H9 (cell line): ENCODE results near the gene TNS2. TPM values are rescaled to one million over a fixed set of nuclear protein-coding genes. Genes with fewer than 3 reads are reported as not detected.
"Not testable (repeated sequence)": the region's sequence is repeated elsewhere in the genome, so short reads cannot be mapped to it uniquely, and the experiment has no call there.

Source experiments
- DNase-seq: peaks from one replicate; pipeline ENCODE4 v3.0.0-alpha.2; 2017
- H2AFZ ChIP-seq: one replicate; pipeline ENCODE4 v1.6.1; 2013; ENCODE audit warnings: mild to moderate bottlenecking, low read length, control low read depth, moderate library complexity
- H2AK5ac ChIP-seq: 2 replicates; pipeline ENCODE4 v1.6.1; 2013; ENCODE audit warnings: low read length, control low read depth, mixed read lengths; ENCODE audit not compliant: insufficient read length
- H2BK120ac ChIP-seq: one replicate; pipeline ENCODE4 v1.6.1; 2013; ENCODE audit warnings: low read depth, mild to moderate bottlenecking, low read length, control low read depth, inconsistent platforms; ENCODE audit not compliant: poor library complexity, severe bottlenecking
- H2BK12ac ChIP-seq: 2 replicates; pipeline ENCODE4 v1.6.1; 2013; ENCODE audit warnings: low read length, control low read depth, mixed read lengths, low read depth; ENCODE audit not compliant: insufficient read length
- H2BK15ac ChIP-seq: 2 replicates; pipeline ENCODE4 v1.6.1; 2013; ENCODE audit warnings: low read depth, low read length, control low read depth
- H2BK20ac ChIP-seq: one replicate; pipeline ENCODE4 v1.6.1; 2013; ENCODE audit warnings: low read depth, mild to moderate bottlenecking, low read length, control low read depth, inconsistent platforms; ENCODE audit not compliant: poor library complexity, severe bottlenecking
- H2BK5ac ChIP-seq: 2 replicates; pipeline ENCODE4 v1.6.1; 2013; ENCODE audit warnings: low read length, control low read depth, mixed read lengths; ENCODE audit not compliant: insufficient read length
- H3K14ac ChIP-seq: 2 replicates; pipeline ENCODE4 v1.6.1; 2013; ENCODE audit warnings: low read length, control low read depth; ENCODE audit not compliant: insufficient read depth
- H3K18ac ChIP-seq: 2 replicates; pipeline ENCODE4 v1.6.1; 2013; ENCODE audit warnings: low read depth, mild to moderate bottlenecking, mixed read lengths, low read length, control low read depth; ENCODE audit not compliant: insufficient read length
- H3K23ac ChIP-seq: 2 replicates; pipeline ENCODE4 v1.6.1; 2013; ENCODE audit warnings: low read length, control low read depth, mixed read lengths, low read depth; ENCODE audit not compliant: insufficient read length
- H3K23me2 ChIP-seq: 2 replicates; pipeline ENCODE4 v1.6.1; 2013; ENCODE audit warnings: low read depth, mild to moderate bottlenecking, mixed read lengths, low read length, control low read depth; ENCODE audit not compliant: insufficient read length, poor library complexity, severe bottlenecking
- H3K27ac ChIP-seq: 2 replicates; pipeline ENCODE4 v1.5.1; 2013; ENCODE audit warnings: low read length, control low read depth, mixed read lengths, low read depth; ENCODE audit not compliant: insufficient read length
- H3K27me3 ChIP-seq: 2 replicates; pipeline ENCODE4 v1.6.1; 2013; ENCODE audit warnings: low read length, control low read depth, inconsistent platforms; ENCODE audit not compliant: insufficient read depth
- H3K4ac ChIP-seq: 2 replicates; pipeline ENCODE4 v1.6.1; 2013; ENCODE audit warnings: low read depth, mild to moderate bottlenecking, control low read depth, inconsistent platforms, low read length, moderate library complexity
- H3K4me1 ChIP-seq: 2 replicates; pipeline ENCODE4 v1.6.1; 2013; ENCODE audit warnings: low read length, control low read depth, inconsistent platforms; ENCODE audit not compliant: insufficient read depth
- H3K4me2 ChIP-seq: 2 replicates; pipeline ENCODE4 v1.6.1; 2013; ENCODE audit warnings: low read length, control low read depth, mixed read lengths; ENCODE audit not compliant: insufficient read length, insufficient read depth
- H3K56ac ChIP-seq: 2 replicates; pipeline ENCODE4 v1.6.1; 2013; ENCODE audit warnings: low read depth, mild to moderate bottlenecking, mixed read lengths, low read length, control low read depth; ENCODE audit not compliant: insufficient read length
- H3K79me1 ChIP-seq: 2 replicates; pipeline ENCODE4 v1.6.1; 2013; ENCODE audit warnings: low read depth, mild to moderate bottlenecking, moderate library complexity, low read length, control low read depth, inconsistent platforms; ENCODE audit not compliant: insufficient read depth, poor library complexity, severe bottlenecking
- H3K79me2 ChIP-seq: 2 replicates; pipeline ENCODE4 v1.6.1; 2013; ENCODE audit warnings: low read length, control low read depth, inconsistent platforms; ENCODE audit not compliant: insufficient read depth
- H3K9ac ChIP-seq: 2 replicates; pipeline ENCODE4 v1.6.1; 2013; ENCODE audit warnings: low read length, control low read depth, mixed read lengths; ENCODE audit not compliant: insufficient read length; ENCODE audit errors: extremely low read depth
- H3K9me3 ChIP-seq: one replicate; pipeline ENCODE4 v1.6.1; 2013; ENCODE audit warnings: low read depth, low read length, inconsistent platforms; ENCODE audit not compliant: control insufficient read depth
- H3T11ph ChIP-seq: one replicate; pipeline ENCODE4 v1.6.1; 2013; ENCODE audit warnings: mild to moderate bottlenecking, low read length, control low read depth, inconsistent platforms
- H4K20me1 ChIP-seq: one replicate; pipeline ENCODE4 v1.6.1; 2013; ENCODE audit not compliant: control insufficient read depth, insufficient read length, insufficient read depth
- H4K5ac ChIP-seq: 2 replicates; pipeline ENCODE4 v1.6.1; 2013; ENCODE audit warnings: low read depth, mild to moderate bottlenecking, mixed read lengths, low read length, control low read depth; ENCODE audit not compliant: insufficient read length
- H4K8ac ChIP-seq: replicated peaks from 2 replicates; pipeline ENCODE4 v1.6.1; 2013; ENCODE audit warnings: low read length, control low read depth, mixed read lengths, low read depth; ENCODE audit not compliant: insufficient read length
- H4K91ac ChIP-seq: 2 replicates; pipeline ENCODE4 v1.6.1; 2013; ENCODE audit warnings: low read depth, mild to moderate bottlenecking, moderate library complexity, mixed read lengths, low read length, control low read depth; ENCODE audit not compliant: insufficient read length
- H3K27ac Mint-ChIP-seq, 3 experiments: 2 replicates in 2 of 3; 3 replicates in 1 of 3; pipeline ENCODE4 v1.8.0; 2020 to 2021; ENCODE audit warnings: mixed read lengths in 3 of 3, mild to moderate bottlenecking in 1 of 3, moderate library complexity in 1 of 3
- H3K27me3 Mint-ChIP-seq: 2 replicates; pipeline ENCODE4 v1.8.0; 2021; ENCODE audit warnings: low read depth, mild to moderate bottlenecking, moderate library complexity, mixed read lengths
- H3K36me3 Mint-ChIP-seq, 3 experiments: 2 replicates in 2 of 3; 3 replicates in 1 of 3; pipeline ENCODE4 v1.8.0; 2020 to 2021; ENCODE audit warnings: low read depth in 3 of 3, mixed read lengths in 3 of 3; ENCODE audit not compliant: insufficient read depth in 1 of 3
- H3K4me1 Mint-ChIP-seq, 2 experiments: 2 replicates each; pipeline ENCODE4 v1.8.0; 2020; ENCODE audit warnings: mixed read lengths in 2 of 2
- H3K4me3 Mint-ChIP-seq, 2 experiments: 2 replicates in 1 of 2; 3 replicates in 1 of 2; pipeline ENCODE4 v1.8.0; 2020 to 2021; ENCODE audit warnings: mild to moderate bottlenecking in 2 of 2, mixed read lengths in 2 of 2, moderate library complexity in 1 of 2
- H3K9me3 Mint-ChIP-seq, 2 experiments: 2 replicates in 1 of 2; 3 replicates in 1 of 2; pipeline ENCODE4 v1.8.0; 2020; ENCODE audit warnings: mild to moderate bottlenecking in 2 of 2, mixed read lengths in 2 of 2, moderate library complexity in 1 of 2
- whole genome bisulfite sequencing: extraction: QIAGEN DNeasy Blood & Tissue Kit; methylation state at CpG from one replicate; pipeline ENCODE4 v1.1.7; 2013; ENCODE audit warnings: missing lambda C conversion rate, low lambda C conversion rate, mixed read lengths; ENCODE audit not compliant: insufficient read length; ENCODE audit errors: extremely low coverage; 5-methylcytosine and 5-hydroxymethylcytosine counted together
- total RNA-seq: library from RNA; stranded (reverse); gene quantifications from 2 replicates; pipeline ENCODE4 v1.2.1, GENCODE V29; 2021
- TF ChIP-seq, protein P1 (sequence below): fragments of 200-600 bp; sonication (generic); conservative IDR thresholded peaks from 3 replicates; pipeline ENCODE4 v1.8.0; 2021; ENCODE audit warnings: antibody characterized with exemption, mild to moderate bottlenecking

Gene TNS2
- total RNA-seq, 1 experiment from 2014 or later = 4.5 TPM

DNA sequence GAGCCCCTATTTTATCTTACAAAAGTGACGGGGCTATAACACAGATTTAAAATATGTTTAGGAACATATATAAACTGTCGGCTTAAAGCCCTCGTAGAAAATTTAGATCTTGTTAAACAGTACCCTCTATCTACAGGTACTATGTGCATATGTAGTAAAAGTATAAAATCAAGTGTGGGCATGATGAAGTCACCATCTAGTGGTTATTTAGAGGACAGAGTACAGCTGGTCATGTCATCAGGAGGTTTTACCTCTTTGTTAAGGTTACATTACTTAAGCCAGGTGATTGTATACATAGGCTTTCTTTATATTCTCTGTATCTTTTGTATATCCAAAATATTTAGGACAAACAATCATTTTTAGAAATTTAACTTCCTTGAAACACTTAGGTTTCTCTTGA is 18.2 kb upstream of the TNS2 start:
- Histone ChIP-seq H3K56ac (no peak overlapping the region), H2BK12ac (no peak overlapping the region), H3K9ac (no peak overlapping the region), H3K9me3 (no peaks in the 10 kb centered on the region), H3K27ac (no peak overlapping the region), H2BK5ac (no peak overlapping the region), H3T11ph (no peak overlapping the region), H2AFZ (no peak overlapping the region), H2AK5ac (no peak overlapping the region), H3K27me3 (no peaks in the 10 kb centered on the region), H2BK20ac (no peak overlapping the region), H4K5ac (no peak overlapping the region), H3K23me2 (no peaks in the 10 kb centered on the region), H3K4me1 (no peaks in the 10 kb centered on the region), H2BK15ac (no peak overlapping the region), H2BK120ac (no peak overlapping the region), H3K23ac (no peak overlapping the region), H3K14ac (no peak overlapping the region), H4K8ac (no peak overlapping the region), H3K79me1 (peaks cover 2% of the 10 kb centered on the region), H4K20me1 (no peaks in the 10 kb centered on the region), H3K4me2 (no peak overlapping the region), H4K91ac (no peak overlapping the region), H3K79me2 (no peaks in the 10 kb centered on the region), H3K4ac (no peak overlapping the region), H3K18ac (no peak overlapping the region)
- no peak for DNase-seq
- no CpG with 5 or more reads among the region's 3 CpGs for WGBS
- Mint-ChIP-seq H3K9me3 (no peaks in the 10 kb centered on the region), H3K4me1 (no peaks in the 10 kb centered on the region), H3K4me3 (no peak overlapping the region), H3K27ac (no peak overlapping the region), H3K36me3 (peaks cover 68 to 91% (median 85%) of the 10 kb centered on the region in 3 experiments), H3K27me3 (no peaks in the 10 kb centered on the region)
- TF ChIP-seq, protein P1, sequence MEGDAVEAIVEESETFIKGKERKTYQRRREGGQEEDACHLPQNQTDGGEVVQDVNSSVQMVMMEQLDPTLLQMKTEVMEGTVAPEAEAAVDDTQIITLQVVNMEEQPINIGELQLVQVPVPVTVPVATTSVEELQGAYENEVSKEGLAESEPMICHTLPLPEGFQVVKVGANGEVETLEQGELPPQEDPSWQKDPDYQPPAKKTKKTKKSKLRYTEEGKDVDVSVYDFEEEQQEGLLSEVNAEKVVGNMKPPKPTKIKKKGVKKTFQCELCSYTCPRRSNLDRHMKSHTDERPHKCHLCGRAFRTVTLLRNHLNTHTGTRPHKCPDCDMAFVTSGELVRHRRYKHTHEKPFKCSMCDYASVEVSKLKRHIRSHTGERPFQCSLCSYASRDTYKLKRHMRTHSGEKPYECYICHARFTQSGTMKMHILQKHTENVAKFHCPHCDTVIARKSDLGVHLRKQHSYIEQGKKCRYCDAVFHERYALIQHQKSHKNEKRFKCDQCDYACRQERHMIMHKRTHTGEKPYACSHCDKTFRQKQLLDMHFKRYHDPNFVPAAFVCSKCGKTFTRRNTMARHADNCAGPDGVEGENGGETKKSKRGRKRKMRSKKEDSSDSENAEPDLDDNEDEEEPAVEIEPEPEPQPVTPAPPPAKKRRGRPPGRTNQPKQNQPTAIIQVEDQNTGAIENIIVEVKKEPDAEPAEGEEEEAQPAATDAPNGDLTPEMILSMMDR = 0 out of 3 replicates have a peak, but pooled peaks have one; percentile 16

DNA sequence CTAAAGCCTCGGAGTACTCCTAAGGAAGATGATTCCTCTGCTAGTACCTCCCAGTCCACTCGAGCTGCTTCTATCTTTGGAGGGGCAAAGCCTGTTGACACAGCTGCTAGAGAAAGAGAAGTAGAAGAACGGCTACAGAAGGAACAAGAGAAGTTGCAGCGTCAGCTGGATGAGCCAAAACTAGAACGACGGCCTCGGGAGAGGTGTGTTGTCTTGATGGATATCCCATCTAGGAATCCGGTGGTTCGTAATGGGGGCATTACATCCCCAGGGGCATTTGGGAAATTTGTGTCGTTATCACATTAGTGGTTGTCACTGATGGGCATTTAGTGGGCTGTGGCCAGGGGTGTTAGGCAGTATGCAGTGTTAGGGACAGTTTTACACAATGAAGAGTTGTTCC is 16.0 kb upstream of the TNS2 start:
- not testable (repeated sequence) for H3K27ac ChIP-seq, H3K18ac ChIP-seq, H3K23ac ChIP-seq, H2BK5ac ChIP-seq, H2BK12ac ChIP-seq, H2AK5ac ChIP-seq, H3K23me2 ChIP-seq, H3K4me1 ChIP-seq, H3K56ac ChIP-seq, H3K27me3 Mint-ChIP-seq, H4K91ac ChIP-seq, H3K9ac ChIP-seq, H3K27me3 ChIP-seq, H3K79me1 ChIP-seq, H3K4me2 ChIP-seq, H3K9me3 ChIP-seq, H3K14ac ChIP-seq, H2BK20ac ChIP-seq, H2BK15ac ChIP-seq, H4K20me1 ChIP-seq, DNase-seq, H3K4me3 Mint-ChIP-seq, H4K8ac ChIP-seq, H3K9me3 Mint-ChIP-seq, H4K5ac ChIP-seq, H3K79me2 ChIP-seq, H2BK120ac ChIP-seq, H2AFZ ChIP-seq, H3T11ph ChIP-seq, H3K27ac Mint-ChIP-seq, H3K4me1 Mint-ChIP-seq, H3K4ac ChIP-seq
- peaks cover 71 to 92% (median 84%) of the 10 kb centered on the region in 3 experiments for H3K36me3 Mint-ChIP-seq
- WGBS = no CpG with 5 or more reads among the region's 10 CpGs
